ENCODE data around the gene B3GNT4. TPM values are rescaled to one million over a fixed set of nuclear protein-coding genes. Genes with fewer than 3 reads are reported as not detected.

B3GNT4 gene
- total RNA-seq, 1 experiment from 2014 or later = 2.8 TPM

GRCh38 chr12:122238861-122239260 is 35.4 kb downstream of the B3GNT4 start:
- no peaks in the 10 kb centered on the region for H3K4me1 ChIP-seq (replicated peaks; ENCODE audit: insufficient read depth)
- H3K9me3 ChIP-seq (ENCODE audit: insufficient read depth, low read depth) = no peaks in the 10 kb centered on the region
- no peaks in the 10 kb centered on the region for H3K9me2 ChIP-seq (ENCODE audit: insufficient read depth)
- H3K27me3 ChIP-seq (ENCODE audit: insufficient read depth, low read depth) = no peaks in the 10 kb centered on the region
- H4K20me1 ChIP-seq (ENCODE audit: insufficient read depth) = no peaks in the 10 kb centered on the region
- ChIA-PET CTCF (no interaction called here), POLR2A (ENCODE audit: unreplicated experiment) (interaction anchor here (0.6 kb wide), 1 partner anchor 9 kb away, joined by 3 read pairs; no protein-coding TSS in a partner anchor)
- 0 out of 2 replicates have a peak, but pooled peaks cover 3% of the 10 kb centered on the region for H3K36me3 ChIP-seq (ENCODE audit: low read depth)
- BruUV-seq (replicated peaks) = no TSS peak
- DNase-seq = no peak
- no peak for TF ChIP-seq CTCF (conservative IDR thresholded peaks at IDR 0.05)
- TF ChIP-seq EZH2 (IDR thresholded peaks at IDR 0.05; ENCODE audit: low read depth) = no peak
- H3K27ac ChIP-seq = no peak overlapping the region
- intact Hi-C loops (cut with micrococcal nuclease; ENCODE audit: unreplicated experiment) = no loop called here
- H2AFZ ChIP-seq = no peak overlapping the region
- no peak overlapping the region for H3K4me2 ChIP-seq
- no peaks in the 10 kb centered on the region for H3F3A ChIP-seq (ENCODE audit: insufficient read depth, low read depth)
- H3K4me3 ChIP-seq = no peak overlapping the region
- no peaks in the 10 kb centered on the region for H3K79me2 ChIP-seq (ENCODE audit: low read depth)

GRCh38 chr12:122243965-122244364 is 40.5 kb downstream of the B3GNT4 start:
- POLR2A ChIA-PET (ENCODE audit: unreplicated experiment) = no interaction called here
- no peaks in the 10 kb centered on the region for H3F3A ChIP-seq (ENCODE audit: insufficient read depth, low read depth)
- H3K9me2 ChIP-seq (ENCODE audit: insufficient read depth) = no peaks in the 10 kb centered on the region
- H4K20me1 ChIP-seq (ENCODE audit: insufficient read depth) = no peaks in the 10 kb centered on the region
- no peaks in the 10 kb centered on the region for H3K9me3 ChIP-seq (ENCODE audit: insufficient read depth, low read depth)
- H3K4me1 ChIP-seq (replicated peaks; ENCODE audit: insufficient read depth) = no peaks in the 10 kb centered on the region
- no peak for DNase-seq
- no peak overlapping the region for H3K4me2 ChIP-seq
- CTCF ChIA-PET = no interaction called here
- H3K36me3 ChIP-seq (ENCODE audit: low read depth) = no peaks in the 10 kb centered on the region
- intact Hi-C loops (cut with micrococcal nuclease; ENCODE audit: unreplicated experiment) = no loop called here
- no peaks in the 10 kb centered on the region for H3K79me2 ChIP-seq (ENCODE audit: low read depth)
- H3K27me3 ChIP-seq (ENCODE audit: insufficient read depth, low read depth) = no peaks in the 10 kb centered on the region
- H3K4me3 ChIP-seq = no peak overlapping the region
- H2AFZ ChIP-seq = no peak overlapping the region
- no peak overlapping the region for H3K27ac ChIP-seq
- BruUV-seq (replicated peaks) = no TSS peak
- TF ChIP-seq CTCF (conservative IDR thresholded peaks at IDR 0.05) (no peak), EZH2 (IDR thresholded peaks at IDR 0.05; ENCODE audit: low read depth) (no peak)

- H3K9me3 ChIP-seq (ENCODE audit: insufficient read depth, low read depth) = no peaks in the 10 kb centered on the region
- H3K36me3 ChIP-seq (ENCODE audit: low read depth) = no peaks in the 10 kb centered on the region
- H2AFZ ChIP-seq = no peak overlapping the region
- H3F3A ChIP-seq (ENCODE audit: insufficient read depth, low read depth) = no peaks in the 10 kb centered on the region
- POLR2A ChIA-PET (ENCODE audit: unreplicated experiment) = interaction anchor here (0.6 kb wide), 1 partner anchor 229 kb away, joined by 4 read pairs; no protein-coding TSS in a partner anchor
- intact Hi-C loops (cut with micrococcal nuclease; ENCODE audit: unreplicated experiment) = no loop called here
- H3K79me2 ChIP-seq (ENCODE audit: low read depth) = no peaks in the 10 kb centered on the region
- no TSS peak for BruUV-seq (replicated peaks)
- H3K4me2 ChIP-seq = no peak overlapping the region
- H4K20me1 ChIP-seq (ENCODE audit: insufficient read depth) = no peaks in the 10 kb centered on the region
- H3K4me1 ChIP-seq (replicated peaks; ENCODE audit: insufficient read depth) = no peaks in the 10 kb centered on the region
- CTCF ChIA-PET = interaction anchor here (0.6 kb wide), 1 partner anchor 13 kb away, joined by 4 read pairs; no protein-coding TSS in a partner anchor
- no peaks in the 10 kb centered on the region for H3K27me3 ChIP-seq (ENCODE audit: insufficient read depth, low read depth)
- no peak overlapping the region for H3K4me3 ChIP-seq
- no peaks in the 10 kb centered on the region for H3K9me2 ChIP-seq (ENCODE audit: insufficient read depth)
- DNase-seq = no peak
- TF ChIP-seq EZH2 (IDR thresholded peaks at IDR 0.05; ENCODE audit: low read depth) = no peak
- TF ChIP-seq CTCF (conservative IDR thresholded peaks at IDR 0.05) = no peak
- H3K27ac ChIP-seq = no peak overlapping the region
These were observed 41.3 kb downstream of the B3GNT4 start for GRCh38 chr12:122244565-122245371.
